ENCODE data around the gene SPOCK1. TPM values are rescaled to one million over a fixed set of nuclear protein-coding genes. Genes with fewer than 3 reads are reported as not detected.

SPOCK1 gene
- total and polyA plus RNA-seq, 2 of the 4 experiments (the other 2 are of a cell fraction) = 5.0 to 20.3 TPM

DNA sequence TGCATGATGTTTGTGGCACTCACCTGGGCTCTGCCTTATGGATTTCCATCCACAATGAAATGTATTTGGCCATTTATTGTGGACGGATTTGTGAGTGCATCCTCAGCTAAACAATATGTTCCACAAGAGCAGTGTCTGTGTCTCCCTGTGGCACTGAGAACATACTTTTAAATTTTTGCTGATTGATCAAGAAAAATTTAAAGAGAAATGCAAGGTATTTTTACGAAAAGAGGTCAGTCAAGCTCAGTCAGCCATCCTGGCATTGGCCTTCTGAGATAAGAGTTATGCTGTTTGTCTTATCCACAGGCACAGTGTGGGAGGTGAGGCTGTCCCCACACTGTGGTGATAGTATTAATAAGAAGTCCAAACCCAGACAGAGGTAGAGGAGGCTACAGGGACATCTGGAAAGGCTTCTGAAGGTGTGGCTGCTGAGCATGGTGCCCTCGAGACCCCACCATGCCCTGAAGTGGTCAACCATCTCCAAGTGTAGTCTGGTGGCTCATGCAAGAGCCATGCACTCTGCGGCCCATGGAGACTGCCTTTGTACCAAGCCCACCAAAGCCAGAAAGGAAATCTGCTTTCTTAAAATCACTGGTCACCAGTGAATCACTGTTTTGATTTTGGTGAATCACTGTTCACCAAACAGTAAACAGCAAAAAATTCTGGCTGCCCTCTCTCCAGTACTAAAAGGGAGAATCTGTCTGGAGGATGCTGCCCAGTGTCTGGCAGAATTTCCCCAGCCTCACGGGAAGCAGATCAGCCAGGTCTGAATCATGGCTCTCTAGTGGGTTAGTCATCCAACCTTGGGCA is 28.8 kb downstream of the SPOCK1 start:
- Histone ChIP-seq H4K8ac (ENCODE audit: low read depth in 2 of 2, low read length in 2 of 2) (0 out of 4 replicates have a peak overlapping the region, but pooled peaks of 1 of the 2 experiments have one; percentile 25), H3K23ac (ENCODE audit: low read depth, low read length) (no peak overlapping the region), H4K5ac (ENCODE audit: low read depth, low read length) (no peak overlapping the region), H3K56ac (ENCODE audit: extremely low read depth, insufficient read depth, low read length) (no peak overlapping the region), H3K14ac (replicated peaks; ENCODE audit: low read depth, low read length) (no peak overlapping the region), H3K4me3 (ENCODE audit: insufficient read depth, low read depth, low read length) (no peak overlapping the region), H2BK20ac (ENCODE audit: low read depth, low read length) (peak overlapping the region; percentile 37; the same call in 1 of the 2 replicates), H3K79me1 (ENCODE audit: low read depth in 1 of 2, low read length in 2 of 2) (no peaks in the 10 kb centered on the region; a peak in 1 of 4 replicates), H3K4me1 (ENCODE audit: control insufficient read depth, insufficient read depth, low read length) (no peaks in the 10 kb centered on the region; the same call in 1 of the 2 replicates), H4K20me1 (ENCODE audit: insufficient read depth, low read length) (no peaks in the 10 kb centered on the region), H3K9me3 (ENCODE audit: control insufficient read depth, insufficient read depth, low read length) (no peaks in the 10 kb centered on the region), H2BK15ac (ENCODE audit: low read depth, low read length) (no peak overlapping the region), H2BK5ac (ENCODE audit: low read depth, low read length, poor library complexity, severe bottlenecking) (peak overlapping the region; percentile 55), H3K27ac (ENCODE audit: insufficient read depth, low read length) (peak overlapping the region; percentile 23; the same call in 1 of the 2 replicates), H3K36me3 (ENCODE audit: control insufficient read depth, insufficient read depth, low read length) (no peaks in the 10 kb centered on the region), H3K18ac (ENCODE audit: low read depth, low read length) (peak overlapping the region; percentile 39; the same call in 1 of the 2 replicates), H2AK9ac (replicated peaks; ENCODE audit: low read depth, low read length, poor library complexity) (no peak overlapping the region), H3K4me2 (ENCODE audit: low read depth, low read length) (no peak overlapping the region), H3K9ac (ENCODE audit: low read depth, low read length) (no peak overlapping the region), H3K9me1 (ENCODE audit: insufficient read depth, low read length) (no peaks in the 10 kb centered on the region; the same call in 1 of the 2 replicates), H2AFZ (replicated peaks; ENCODE audit: low read length, poor library complexity) (no peak overlapping the region), H2AK5ac (ENCODE audit: low read depth, low read length) (no peak overlapping the region), H4K91ac (ENCODE audit: insufficient read depth, low read depth, low read length) (no peak overlapping the region; the same call in 1 of the 2 replicates), H3K4ac (ENCODE audit: low read depth, low read length) (peak overlapping the region; percentile 34), H3K27me3 (ENCODE audit: control insufficient read depth, insufficient read depth, low read length) (no peaks in the 10 kb centered on the region), H2BK120ac (ENCODE audit: low read depth, low read length) (peak overlapping the region; percentile 27)
- WGBS, 2 experiments (ENCODE audit: extremely low coverage in 2 of 2, insufficient read length in 1 of 2) = 31% methylated on average over 2 of the region's 5 CpGs; no CpG with 5 or more reads in 1 of the 2 experiments
- ATAC-seq (ENCODE audit: low read depth) = peak; percentile 81
- peak; percentile 94 for DNase-seq
- in situ Hi-C loops (cut with MboI; ENCODE audit: low sequenced_read_pairs) (no loop called here), dilution Hi-C loops (cut with HindIII; ENCODE audit: low sequenced_read_pairs, unreplicated experiment) (no loop called here), intact Hi-C loops (cut with micrococcal nuclease) (no loop called here)
- no TSS peak for BruUV-seq (replicated peaks)
- TF ChIP-seq, protein P1, sequence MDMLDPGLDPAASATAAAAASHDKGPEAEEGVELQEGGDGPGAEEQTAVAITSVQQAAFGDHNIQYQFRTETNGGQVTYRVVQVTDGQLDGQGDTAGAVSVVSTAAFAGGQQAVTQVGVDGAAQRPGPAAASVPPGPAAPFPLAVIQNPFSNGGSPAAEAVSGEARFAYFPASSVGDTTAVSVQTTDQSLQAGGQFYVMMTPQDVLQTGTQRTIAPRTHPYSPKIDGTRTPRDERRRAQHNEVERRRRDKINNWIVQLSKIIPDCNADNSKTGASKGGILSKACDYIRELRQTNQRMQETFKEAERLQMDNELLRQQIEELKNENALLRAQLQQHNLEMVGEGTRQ (IDR thresholded peaks at IDR 0.05; ENCODE audit: low read depth, low read length) = no peak
- TF ChIP-seq, protein P2, sequence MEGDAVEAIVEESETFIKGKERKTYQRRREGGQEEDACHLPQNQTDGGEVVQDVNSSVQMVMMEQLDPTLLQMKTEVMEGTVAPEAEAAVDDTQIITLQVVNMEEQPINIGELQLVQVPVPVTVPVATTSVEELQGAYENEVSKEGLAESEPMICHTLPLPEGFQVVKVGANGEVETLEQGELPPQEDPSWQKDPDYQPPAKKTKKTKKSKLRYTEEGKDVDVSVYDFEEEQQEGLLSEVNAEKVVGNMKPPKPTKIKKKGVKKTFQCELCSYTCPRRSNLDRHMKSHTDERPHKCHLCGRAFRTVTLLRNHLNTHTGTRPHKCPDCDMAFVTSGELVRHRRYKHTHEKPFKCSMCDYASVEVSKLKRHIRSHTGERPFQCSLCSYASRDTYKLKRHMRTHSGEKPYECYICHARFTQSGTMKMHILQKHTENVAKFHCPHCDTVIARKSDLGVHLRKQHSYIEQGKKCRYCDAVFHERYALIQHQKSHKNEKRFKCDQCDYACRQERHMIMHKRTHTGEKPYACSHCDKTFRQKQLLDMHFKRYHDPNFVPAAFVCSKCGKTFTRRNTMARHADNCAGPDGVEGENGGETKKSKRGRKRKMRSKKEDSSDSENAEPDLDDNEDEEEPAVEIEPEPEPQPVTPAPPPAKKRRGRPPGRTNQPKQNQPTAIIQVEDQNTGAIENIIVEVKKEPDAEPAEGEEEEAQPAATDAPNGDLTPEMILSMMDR (conservative IDR thresholded peaks at IDR 0.05; ENCODE audit: low read depth, low read length) = no peak
- TF ChIP-seq MAZ (IDR thresholded peaks at IDR 0.05; ENCODE audit: borderline replicate concordance, low read depth, low read length) = no peak
- TF ChIP-seq RFX5 (IDR thresholded peaks at IDR 0.05; ENCODE audit: low read depth, low read length) = no peak
- no peak for TF ChIP-seq CHD1 (IDR thresholded peaks at IDR 0.05; ENCODE audit: low read depth, low read length)
- peak; percentile 94 for TF ChIP-seq CEBPB (IDR thresholded peaks at IDR 0.05; ENCODE audit: low read depth, low read length)
- TF ChIP-seq POLR2A (IDR thresholded peaks at IDR 0.05; ENCODE audit: low read depth, low read length) = no peak
- TF ChIP-seq FOS (IDR thresholded peaks at IDR 0.05; ENCODE audit: low read depth, low read length) = peak; percentile 96
- TF ChIP-seq NFE2L2 (IDR thresholded peaks at IDR 0.05; ENCODE audit: low read depth, low read length) = peak; percentile 34; the same call in 1 of the 2 replicates
- no peak for TF ChIP-seq MXI1 (IDR thresholded peaks at IDR 0.05; ENCODE audit: borderline replicate concordance, low read depth, low read length)
- TF ChIP-seq, protein P3, sequence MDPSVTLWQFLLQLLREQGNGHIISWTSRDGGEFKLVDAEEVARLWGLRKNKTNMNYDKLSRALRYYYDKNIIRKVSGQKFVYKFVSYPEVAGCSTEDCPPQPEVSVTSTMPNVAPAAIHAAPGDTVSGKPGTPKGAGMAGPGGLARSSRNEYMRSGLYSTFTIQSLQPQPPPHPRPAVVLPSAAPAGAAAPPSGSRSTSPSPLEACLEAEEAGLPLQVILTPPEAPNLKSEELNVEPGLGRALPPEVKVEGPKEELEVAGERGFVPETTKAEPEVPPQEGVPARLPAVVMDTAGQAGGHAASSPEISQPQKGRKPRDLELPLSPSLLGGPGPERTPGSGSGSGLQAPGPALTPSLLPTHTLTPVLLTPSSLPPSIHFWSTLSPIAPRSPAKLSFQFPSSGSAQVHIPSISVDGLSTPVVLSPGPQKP (IDR thresholded peaks at IDR 0.05; ENCODE audit: borderline replicate concordance, low read depth, low read length) = no peak
- peak; percentile 56; the same call in 1 of the 2 replicates for TF ChIP-seq MAFK (IDR thresholded peaks at IDR 0.05; ENCODE audit: low read depth, low read length)
- TF ChIP-seq BHLHE40 (IDR thresholded peaks at IDR 0.05; ENCODE audit: low read depth, low read length) = no peak
- ChIA-PET CTCF (interaction anchor here (0.9 kb wide), 1 partner anchor 150 kb away, joined by 3 read pairs; no protein-coding TSS in a partner anchor), POLR2A (ENCODE audit: unreplicated experiment) (no interaction called here)

All from IMR-90 (cell line).